ENCODE results near the gene KCTD12.

- TF ChIP-seq POLR2A (IDR thresholded peaks at IDR 0.05; ENCODE audit: low read depth) (no peak), CTCF (IDR thresholded peaks at IDR 0.05) (no peak), EP300 (IDR thresholded peaks at IDR 0.05) (no peak)
These were observed 32.1 kb downstream of the KCTD12 start for GRCh38 chr13:76853921-76854608.
